Osteoblast (primary cell): ENCODE data around the gene RYK. TPM values are rescaled to one million over a fixed set of nuclear protein-coding genes. Genes with fewer than 3 reads are reported as not detected.

ENCODE experiments used
- DNase-seq: peaks from one replicate; pipeline ENCODE4 v3.0.0; 2011; ENCODE audit warnings: low spot score, mixed read lengths; ENCODE audit not compliant: insufficient read length; ENCODE audit errors: missing footprints
- H2AFZ ChIP-seq: 2 replicates; pipeline ENCODE4 v1.6.0; 2011; ENCODE audit warnings: mild to moderate bottlenecking, low read length
- H3K27ac ChIP-seq: 2 replicates; pipeline ENCODE4 v1.5.1; 2011; ENCODE audit warnings: mild to moderate bottlenecking, low read depth, low read length, moderate library complexity
- H3K27me3 ChIP-seq: 2 replicates; pipeline ENCODE4 v1.6.0; 2012; ENCODE audit warnings: mild to moderate bottlenecking, control low read depth, inconsistent platforms, low read length, moderate library complexity; ENCODE audit not compliant: insufficient read depth
- H3K36me3 ChIP-seq: 2 replicates; pipeline ENCODE4 v1.5.1; 2011; ENCODE audit warnings: mild to moderate bottlenecking, low read length, control low read depth, moderate library complexity; ENCODE audit not compliant: insufficient read depth
- H3K4me1 ChIP-seq: 2 replicates; pipeline ENCODE4 v1.5.1; 2011; ENCODE audit warnings: mild to moderate bottlenecking, low read length, control low read depth, moderate library complexity; ENCODE audit not compliant: insufficient read depth
- H3K4me2 ChIP-seq: 2 replicates; pipeline ENCODE4 v1.6.0; 2011; ENCODE audit warnings: mild to moderate bottlenecking, low read length; ENCODE audit not compliant: insufficient read depth
- H3K4me3 ChIP-seq: fragments of 200-600 bp; sonication (generic); 3 replicates; pipeline ENCODE4 v1.5.1; 2012; ENCODE audit warnings: mild to moderate bottlenecking, low read length, inconsistent platforms; ENCODE audit not compliant: insufficient read depth
- H3K79me2 ChIP-seq: 2 replicates; pipeline ENCODE4 v1.6.0; 2012; ENCODE audit warnings: mild to moderate bottlenecking, low read length, control low read depth, inconsistent platforms; ENCODE audit not compliant: insufficient read depth
- H3K9me3 ChIP-seq: 2 replicates; pipeline ENCODE4 v1.5.1; 2011; ENCODE audit warnings: low read depth, low read length, control low read depth
- H4K20me1 ChIP-seq: 2 replicates; pipeline ENCODE4 v1.6.0; 2012; ENCODE audit warnings: mild to moderate bottlenecking, low read length, control low read depth; ENCODE audit not compliant: insufficient read depth
- total RNA-seq: library from RNA; depleted of rRNA; stranded (reverse); fragments of >200 nt; gene quantifications from 2 replicates; pipeline ENCODE4 v1.2.3, GENCODE V29; 2012
- TF ChIP-seq, protein P1 (sequence below): IDR thresholded peaks from 2 replicates; pipeline ENCODE4 v1.5.1; 2011; ENCODE audit warnings: mild to moderate bottlenecking, low read depth, low read length, moderate library complexity; ENCODE audit errors: extremely low read depth

The RYK gene
- total RNA-seq, 1 donor: 117 TPM

DNA sequence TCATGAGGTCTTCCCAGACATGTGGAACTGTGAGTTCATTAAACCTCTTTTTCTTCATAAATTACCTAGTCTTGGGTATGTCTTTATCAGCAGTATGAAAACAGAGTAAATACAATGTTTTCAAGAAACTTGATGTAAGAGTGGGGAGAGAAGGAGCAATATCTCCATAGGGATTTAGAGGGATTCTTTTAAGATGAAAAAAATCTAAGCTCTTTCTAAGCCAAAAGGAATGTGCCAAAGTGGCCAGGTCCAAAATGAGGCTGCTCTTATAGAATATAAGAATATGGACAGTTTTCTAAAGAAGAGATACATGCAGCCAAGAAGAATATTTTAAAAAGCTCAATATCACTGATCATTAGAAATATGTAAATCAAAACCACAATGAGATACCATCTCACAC, 23.9 kb upstream of the RYK start:
- Histone ChIP-seq H3K27ac (no peak overlapping the region), H3K4me2 (no peak overlapping the region), H3K4me3 (no peak overlapping the region), H2AFZ (no peak overlapping the region), H3K4me1 (peaks cover 2% of the 10 kb centered on the region), H3K9me3 (no peaks in the 10 kb centered on the region), H3K36me3 (no peaks in the 10 kb centered on the region), H3K27me3 (no peaks in the 10 kb centered on the region), H4K20me1 (no peaks in the 10 kb centered on the region), H3K79me2 (no peaks in the 10 kb centered on the region)
- no peak for DNase-seq
- TF ChIP-seq, protein P1, sequence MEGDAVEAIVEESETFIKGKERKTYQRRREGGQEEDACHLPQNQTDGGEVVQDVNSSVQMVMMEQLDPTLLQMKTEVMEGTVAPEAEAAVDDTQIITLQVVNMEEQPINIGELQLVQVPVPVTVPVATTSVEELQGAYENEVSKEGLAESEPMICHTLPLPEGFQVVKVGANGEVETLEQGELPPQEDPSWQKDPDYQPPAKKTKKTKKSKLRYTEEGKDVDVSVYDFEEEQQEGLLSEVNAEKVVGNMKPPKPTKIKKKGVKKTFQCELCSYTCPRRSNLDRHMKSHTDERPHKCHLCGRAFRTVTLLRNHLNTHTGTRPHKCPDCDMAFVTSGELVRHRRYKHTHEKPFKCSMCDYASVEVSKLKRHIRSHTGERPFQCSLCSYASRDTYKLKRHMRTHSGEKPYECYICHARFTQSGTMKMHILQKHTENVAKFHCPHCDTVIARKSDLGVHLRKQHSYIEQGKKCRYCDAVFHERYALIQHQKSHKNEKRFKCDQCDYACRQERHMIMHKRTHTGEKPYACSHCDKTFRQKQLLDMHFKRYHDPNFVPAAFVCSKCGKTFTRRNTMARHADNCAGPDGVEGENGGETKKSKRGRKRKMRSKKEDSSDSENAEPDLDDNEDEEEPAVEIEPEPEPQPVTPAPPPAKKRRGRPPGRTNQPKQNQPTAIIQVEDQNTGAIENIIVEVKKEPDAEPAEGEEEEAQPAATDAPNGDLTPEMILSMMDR: no peak

DNA sequence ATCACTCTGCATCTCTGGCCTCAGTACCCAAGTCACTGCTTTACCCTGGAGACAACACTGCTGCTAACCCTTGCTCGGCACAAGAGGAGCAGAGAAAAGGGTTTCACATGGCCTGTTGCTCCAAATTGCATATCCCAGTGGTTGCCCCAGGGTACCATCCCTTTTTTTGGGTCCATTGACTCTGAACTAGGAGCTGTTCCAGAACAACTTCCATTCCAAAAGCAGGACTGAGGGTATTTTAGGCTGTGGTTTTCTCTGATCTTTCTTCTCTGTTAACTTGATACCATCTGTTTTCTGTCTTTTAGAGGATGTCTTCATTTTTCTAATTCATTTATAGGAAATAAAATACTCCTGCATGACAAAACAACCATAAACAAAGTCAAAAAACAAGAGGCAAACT, 17.3 kb upstream of the RYK start:
- Histone ChIP-seq H3K79me2 (no peaks in the 10 kb centered on the region), H2AFZ (no peak overlapping the region), H3K27me3 (peaks cover 12% of the 10 kb centered on the region), H3K36me3 (no peaks in the 10 kb centered on the region), H4K20me1 (no peaks in the 10 kb centered on the region), H3K4me2 (no peak overlapping the region), H3K9me3 (no peaks in the 10 kb centered on the region), H3K4me1 (no peaks in the 10 kb centered on the region), H3K4me3 (no peak overlapping the region), H3K27ac (no peak overlapping the region)
- DNase-seq: no peak
- TF ChIP-seq, protein P1: no peak

DNA sequence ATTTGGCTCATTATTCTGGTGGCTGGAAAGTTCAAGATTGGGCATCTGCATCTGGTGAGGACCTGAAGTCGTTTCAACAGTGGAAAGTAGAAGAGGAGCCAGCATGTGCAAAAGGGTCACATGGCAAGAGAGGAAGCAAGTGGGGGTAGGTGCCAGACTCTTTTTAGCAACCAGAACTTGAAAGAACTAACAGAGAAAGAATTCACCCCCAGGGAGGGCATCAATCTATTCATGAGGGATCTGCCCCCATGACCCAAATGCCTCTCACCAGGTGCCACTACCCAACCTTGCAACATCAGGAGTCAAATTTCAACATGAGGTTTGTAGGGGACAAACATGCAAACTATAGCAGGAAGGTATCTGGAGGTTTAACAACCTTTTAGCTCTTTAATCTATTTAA, 10.3 kb upstream of the RYK start:
- Histone ChIP-seq H3K4me2 (no peak overlapping the region), H3K9me3 (no peaks in the 10 kb centered on the region), H3K4me3 (no peak overlapping the region), H3K79me2 (no peaks in the 10 kb centered on the region), H3K27ac (no peak overlapping the region), H3K36me3 (no peaks in the 10 kb centered on the region), H4K20me1 (no peaks in the 10 kb centered on the region), H2AFZ (no peak overlapping the region), H3K27me3 (peaks cover 3% of the 10 kb centered on the region), H3K4me1 (peaks cover 9% of the 10 kb centered on the region)
- no peak for DNase-seq
- TF ChIP-seq, protein P1: no peak

DNA sequence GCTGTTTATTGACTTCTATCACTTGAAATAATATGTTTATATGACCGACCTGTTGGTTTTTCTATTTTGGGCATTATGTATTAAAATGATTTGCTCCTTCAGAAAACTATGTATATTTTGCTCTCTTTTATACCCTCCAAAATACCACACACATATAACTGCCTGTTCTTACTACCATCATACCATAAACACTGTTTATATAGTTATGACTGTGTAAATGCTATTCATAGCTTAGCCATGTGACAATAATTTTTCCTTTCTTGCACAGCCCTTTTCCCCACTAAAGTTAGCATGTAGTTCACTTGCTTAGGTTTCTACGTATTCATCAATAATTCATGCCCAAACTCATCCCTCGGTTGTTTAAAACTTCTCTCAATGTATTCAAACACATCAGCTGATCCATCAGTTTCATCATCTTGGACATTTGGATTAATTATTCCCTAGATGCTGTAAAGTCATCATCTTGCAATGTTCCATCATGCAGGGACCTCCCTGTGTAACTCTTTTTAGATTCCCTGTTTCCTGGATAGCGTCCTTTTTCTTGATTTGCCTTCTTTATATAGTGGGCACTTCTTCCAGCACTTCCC, 8.2 kb upstream of the RYK start:
- H4K20me1 ChIP-seq: no peaks in the 10 kb centered on the region
- no peak overlapping the region for H3K4me2 ChIP-seq
- TF ChIP-seq, protein P1: no peak
- H2AFZ ChIP-seq: no peak overlapping the region
- peaks cover 9% of the 10 kb centered on the region for H3K4me1 ChIP-seq
- no peaks in the 10 kb centered on the region for H3K79me2 ChIP-seq
- no peak overlapping the region for H3K4me3 ChIP-seq
- no peaks in the 10 kb centered on the region for H3K9me3 ChIP-seq
- no peaks in the 10 kb centered on the region for H3K36me3 ChIP-seq
- no peak overlapping the region for H3K27ac ChIP-seq
- H3K27me3 ChIP-seq: no peaks in the 10 kb centered on the region
- peak; percentile 83 for DNase-seq
